OCI-LY7 (cell line): ENCODE data around the gene UNC79.

ENCODE experiments used
- EZH2phosphoT487 ChIP-seq: fragments of 200-600 bp; sonication (generic); IDR thresholded peaks from 2 replicates; pipeline ENCODE4 v1.6.1; 2018; ENCODE audit warnings: low read depth, borderline replicate concordance, mild to moderate bottlenecking, mixed run types, antibody characterized with exemption, low read length, moderate library complexity, mixed read lengths
- TF ChIP-seq, protein P1 (sequence below): fragments of 200-600 bp; sonication (generic); conservative IDR thresholded peaks from 2 replicates; pipeline ENCODE4 v1.5.1; 2014; ENCODE audit warnings: mild to moderate bottlenecking, antibody characterized with exemption, low read length, moderate library complexity, mixed read lengths

DNA sequence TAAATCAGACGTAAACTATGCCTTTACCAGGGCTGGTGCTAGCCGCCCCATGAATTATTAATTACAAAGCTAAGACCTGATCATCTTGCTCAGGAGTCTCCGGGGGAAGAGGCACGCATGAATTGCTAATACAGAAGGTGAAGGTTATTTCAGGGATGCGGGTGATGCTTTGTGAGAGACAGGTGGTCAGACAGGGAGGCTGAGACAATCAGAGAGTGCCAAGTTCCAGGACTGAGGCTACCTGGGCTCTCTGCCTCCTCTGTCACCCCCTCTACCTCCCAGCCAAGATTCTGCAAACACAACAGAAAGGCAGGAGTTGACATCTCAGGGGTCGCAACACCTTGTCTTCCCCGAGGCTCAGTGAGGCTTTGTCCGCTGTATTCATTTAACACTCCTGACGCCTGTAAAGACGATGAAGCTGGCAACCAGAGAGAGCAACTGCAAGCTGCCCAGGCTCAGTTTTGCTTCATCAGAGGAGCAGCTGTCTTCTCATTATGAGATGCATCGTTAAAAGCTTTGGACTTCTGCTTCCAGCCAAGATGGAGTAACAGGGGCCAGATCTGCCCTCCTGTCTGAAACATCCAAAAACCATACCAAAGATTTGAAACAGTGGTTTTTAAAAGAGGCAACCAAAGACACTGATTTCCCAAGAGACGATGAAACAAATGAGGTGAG lies 311.0 kb downstream of the UNC79 start:
- TF ChIP-seq, protein P1, sequence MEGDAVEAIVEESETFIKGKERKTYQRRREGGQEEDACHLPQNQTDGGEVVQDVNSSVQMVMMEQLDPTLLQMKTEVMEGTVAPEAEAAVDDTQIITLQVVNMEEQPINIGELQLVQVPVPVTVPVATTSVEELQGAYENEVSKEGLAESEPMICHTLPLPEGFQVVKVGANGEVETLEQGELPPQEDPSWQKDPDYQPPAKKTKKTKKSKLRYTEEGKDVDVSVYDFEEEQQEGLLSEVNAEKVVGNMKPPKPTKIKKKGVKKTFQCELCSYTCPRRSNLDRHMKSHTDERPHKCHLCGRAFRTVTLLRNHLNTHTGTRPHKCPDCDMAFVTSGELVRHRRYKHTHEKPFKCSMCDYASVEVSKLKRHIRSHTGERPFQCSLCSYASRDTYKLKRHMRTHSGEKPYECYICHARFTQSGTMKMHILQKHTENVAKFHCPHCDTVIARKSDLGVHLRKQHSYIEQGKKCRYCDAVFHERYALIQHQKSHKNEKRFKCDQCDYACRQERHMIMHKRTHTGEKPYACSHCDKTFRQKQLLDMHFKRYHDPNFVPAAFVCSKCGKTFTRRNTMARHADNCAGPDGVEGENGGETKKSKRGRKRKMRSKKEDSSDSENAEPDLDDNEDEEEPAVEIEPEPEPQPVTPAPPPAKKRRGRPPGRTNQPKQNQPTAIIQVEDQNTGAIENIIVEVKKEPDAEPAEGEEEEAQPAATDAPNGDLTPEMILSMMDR: no peak
- no peak for TF ChIP-seq EZH2phosphoT487
